Measurements from ENCODE around the gene LRRC36.

GRCh38 chr16:67393788-67394154 is 67.2 kb downstream of the LRRC36 start:
- TF ChIP-seq, protein P1, sequence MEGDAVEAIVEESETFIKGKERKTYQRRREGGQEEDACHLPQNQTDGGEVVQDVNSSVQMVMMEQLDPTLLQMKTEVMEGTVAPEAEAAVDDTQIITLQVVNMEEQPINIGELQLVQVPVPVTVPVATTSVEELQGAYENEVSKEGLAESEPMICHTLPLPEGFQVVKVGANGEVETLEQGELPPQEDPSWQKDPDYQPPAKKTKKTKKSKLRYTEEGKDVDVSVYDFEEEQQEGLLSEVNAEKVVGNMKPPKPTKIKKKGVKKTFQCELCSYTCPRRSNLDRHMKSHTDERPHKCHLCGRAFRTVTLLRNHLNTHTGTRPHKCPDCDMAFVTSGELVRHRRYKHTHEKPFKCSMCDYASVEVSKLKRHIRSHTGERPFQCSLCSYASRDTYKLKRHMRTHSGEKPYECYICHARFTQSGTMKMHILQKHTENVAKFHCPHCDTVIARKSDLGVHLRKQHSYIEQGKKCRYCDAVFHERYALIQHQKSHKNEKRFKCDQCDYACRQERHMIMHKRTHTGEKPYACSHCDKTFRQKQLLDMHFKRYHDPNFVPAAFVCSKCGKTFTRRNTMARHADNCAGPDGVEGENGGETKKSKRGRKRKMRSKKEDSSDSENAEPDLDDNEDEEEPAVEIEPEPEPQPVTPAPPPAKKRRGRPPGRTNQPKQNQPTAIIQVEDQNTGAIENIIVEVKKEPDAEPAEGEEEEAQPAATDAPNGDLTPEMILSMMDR (IDR thresholded peaks at IDR 0.05) = no peak
- no peak for TF ChIP-seq POLR2A (IDR thresholded peaks at IDR 0.05)
